HepG2 (cell line): ENCODE measurements around the gene DUS1L. TPM values are rescaled to one million over a fixed set of nuclear protein-coding genes. Genes with fewer than 3 reads are reported as not detected.

ENCODE experiments used
- ATAC-seq: fragments of 200-7000 bp; cut with Tn5 transposase; 3 replicates; pipeline ENCODE4 v1.9.1; 2020; ENCODE audit warnings: mild to moderate bottlenecking, moderate library complexity
- BruUV-seq: library from RNA; stranded (reverse); fragments of 400-500 nt; replicated peaks from 2 replicates; lab custom pipeline; 2021; lab: Mats Ljungman, UMichigan
- CTCF ChIA-PET: fragments of 300-600 bp; formaldehyde crosslinking; extraction: SDS; loops from one replicate; lab custom pipeline; 2021; ENCODE audit warnings: low total read pairs, inconsistent platforms, low intra/inter-chr PET ratio; lab: Yijun Ruan, JAX
- POLR2A ChIA-PET: fragments of 350-600 bp; sonication (Branson Sonifier 250); formaldehyde crosslinking; loops from one replicate; lab custom pipeline; 2020; ENCODE audit warnings: antibody characterized with exemption, inconsistent platforms; lab: Yijun Ruan, JAX
- DNase-seq: peaks from one replicate; pipeline ENCODE4 v3.0.0-alpha.2; 2015; ENCODE audit warnings: low spot score
- FAIRE-seq: peaks from 3 replicates; lab custom pipeline; 2011; peaks lifted over from hg19 to GRCh38; lab: Jason Lieb, UNC
- H2AFZ ChIP-seq: one replicate; pipeline ENCODE4 v1.6.1; 2011; ENCODE audit warnings: low read length, inconsistent platforms
- H3K27ac ChIP-seq: fragments of 300-600 bp; 3 replicates; pipeline ENCODE4 v1.8.0; 2011; ENCODE audit warnings: mixed run types, mild to moderate bottlenecking, mixed read lengths, low read length, inconsistent platforms; ENCODE audit not compliant: insufficient read depth; ENCODE audit errors: extremely low read length
- H3K27me3 ChIP-seq, 2 experiments: fragments of 200-600 bp in 1 of 2; 2 replicates in 1 of 2; 3 replicates in 1 of 2; pipeline versions ENCODE4 v1.6.0 to v1.8.0; 2011; ENCODE audit warnings: low read length in 2 of 2, mild to moderate bottlenecking in 2 of 2, moderate library complexity in 2 of 2, inconsistent platforms in 1 of 2; ENCODE audit not compliant: insufficient read depth in 2 of 2, control insufficient read depth in 1 of 2
- H3K36me3 ChIP-seq, 2 experiments: fragments of 200-600 bp in 1 of 2; replicated peaks in 1 of 2; 2 replicates in 1 of 2; 3 replicates in 1 of 2; pipeline versions ENCODE4 v1.5.1 to v1.8.0; 2011; ENCODE audit warnings: low read length in 2 of 2, inconsistent platforms in 1 of 2; ENCODE audit not compliant: insufficient read depth in 2 of 2, control insufficient read depth in 1 of 2
- H3K4me1 ChIP-seq: 2 replicates; pipeline ENCODE4 v1.5.1; 2012; ENCODE audit warnings: low read length, inconsistent platforms; ENCODE audit not compliant: insufficient read depth
- H3K4me2 ChIP-seq: 2 replicates; pipeline ENCODE4 v1.6.0; 2011; ENCODE audit warnings: low read depth, low read length, inconsistent platforms
- H3K4me3 ChIP-seq, 3 experiments: fragments of 200-600 bp in 1 of 3; sonication (generic), shearing (Covaris generic) in 1 of 3; replicated peaks in 1 of 3; 2 replicates each; pipeline ENCODE4 v1.5.1; 2011 to 2016; ENCODE audit warnings: low read length in 3 of 3, inconsistent platforms in 2 of 3, low read depth in 2 of 3, mild to moderate bottlenecking in 2 of 3, control low read depth in 1 of 3, mixed read lengths in 1 of 3; ENCODE audit not compliant: insufficient read depth in 1 of 3
- H3K79me2 ChIP-seq: one replicate; pipeline ENCODE4 v1.6.1; 2011; ENCODE audit warnings: low read length, inconsistent platforms; ENCODE audit not compliant: insufficient read depth
- H3K9ac ChIP-seq: 2 replicates; pipeline ENCODE4 v1.6.0; 2011; ENCODE audit warnings: mild to moderate bottlenecking, low read depth, low read length, inconsistent platforms; ENCODE audit not compliant: insufficient read depth
- H3K9me3 ChIP-seq: 2 replicates; pipeline ENCODE4 v1.5.1; 2012; ENCODE audit warnings: mild to moderate bottlenecking, low read length
- H4K20me1 ChIP-seq: 2 replicates; pipeline ENCODE4 v1.6.0; 2011; ENCODE audit warnings: inconsistent platforms, mild to moderate bottlenecking, low read length, moderate library complexity; ENCODE audit not compliant: insufficient read depth
- AGO2 ChIP-seq: fragments of 200-400 bp; formaldehyde crosslinking; optimal IDR thresholded peaks from 2 replicates; pipeline ENCODE3; 2017; ENCODE audit warnings: mild to moderate bottlenecking, low read depth, low read length, moderate library complexity
- EED ChIP-seq: sonication (generic); formaldehyde crosslinking; IDR thresholded peaks from 2 replicates; pipeline ENCODE4 v1.5.0; 2020; ENCODE audit warnings: mild to moderate bottlenecking, missing genetic modification reagents
- HMG20B ChIP-seq: conservative IDR thresholded peaks from 2 replicates; pipeline ENCODE4 v1.6.1; 2016; ENCODE audit warnings: missing genetic modification reagents, missing compliant biosample characterization
- MAZ ChIP-seq, 2 experiments: sonication (generic) in 1 of 2; formaldehyde crosslinking in 1 of 2; IDR thresholded peaks; 2 replicates each; pipeline versions ENCODE4 v1.5.0 to v1.6.1; 2012 to 2020; ENCODE audit warnings: low read depth in 2 of 2, mild to moderate bottlenecking in 2 of 2, borderline replicate concordance in 1 of 2, improper control_type of control experiment in 1 of 2, low read length in 1 of 2, missing genetic modification reagents in 1 of 2, moderate library complexity in 1 of 2
- NBN ChIP-seq: fragments of 450-650 bp; conservative IDR thresholded peaks from 2 replicates; pipeline ENCODE4 v1.6.1; 2017
- PREB ChIP-seq: sonication (generic); formaldehyde crosslinking; IDR thresholded peaks from 2 replicates; pipeline ENCODE4 v1.4.0; 2020; ENCODE audit warnings: missing genetic modification reagents
- RAD51 ChIP-seq: fragments of 450-650 bp; IDR thresholded peaks from 2 replicates; pipeline ENCODE4 v1.6.1; 2016; ENCODE audit warnings: borderline replicate concordance
- RBFOX2 ChIP-seq: fragments of 200-400 bp; formaldehyde crosslinking; IDR thresholded peaks from 2 replicates; pipeline ENCODE4 v1.6.1; 2017; ENCODE audit warnings: low read depth, mild to moderate bottlenecking, low read length
- SAP130 ChIP-seq: IDR thresholded peaks from 2 replicates; pipeline ENCODE4 v1.6.1; 2016; ENCODE audit warnings: low read depth
- SMAD1 ChIP-seq: sonication (generic); formaldehyde crosslinking; IDR thresholded peaks from 2 replicates; pipeline ENCODE4 v1.4.0; 2020; ENCODE audit warnings: missing genetic modification reagents, low read depth, mild to moderate bottlenecking, borderline replicate concordance
- TMF1 ChIP-seq: sonication (generic); formaldehyde crosslinking; IDR thresholded peaks from 2 replicates; pipeline ENCODE4 v1.8.1; 2022; ENCODE audit warnings: low read depth, missing genetic modification reagents
- ZFP37 ChIP-seq: sonication (generic); formaldehyde crosslinking; IDR thresholded peaks from 2 replicates; pipeline ENCODE4 v1.4.0; 2020; ENCODE audit warnings: missing genetic modification reagents, borderline replicate concordance
- ZNF768 ChIP-seq: sonication (generic); formaldehyde crosslinking; IDR thresholded peaks from 2 replicates; pipeline ENCODE4 v1.4.0; 2020; ENCODE audit warnings: missing genetic modification reagents
- ZNF781 ChIP-seq: sonication (generic); formaldehyde crosslinking; IDR thresholded peaks from 2 replicates; pipeline ENCODE4 v1.5.1; 2020; ENCODE audit warnings: borderline replicate concordance, mild to moderate bottlenecking, missing genetic modification reagents; ENCODE audit errors: not compliant biosample characterization
- WGBS: methylation state at CpG from one replicate; pipeline ENCODE4 v1.1.6; 2017; ENCODE audit warnings: low lambda C conversion rate; 5-methylcytosine and 5-hydroxymethylcytosine counted together
- in situ Hi-C: cut with HindIII; loops from 2 replicates; pipeline ENCODE4 v1.10.0; 2017; ENCODE audit warnings: low pct_unique_long_range_greater_than_20kb; ENCODE audit not compliant: extremely low pct_ligation_motif_present
- intact Hi-C: fragments of 100-400 bp; cut with micrococcal nuclease; formaldehyde crosslinking; loops from one replicate; pipeline ENCODE4 v1.10.0; 2022; ENCODE audit not compliant: unreplicated experiment
- polyA plus RNA-seq, 8 experiments: library from polyadenylated mRNA; depleted of rRNA in 3 of 8; stranded (reverse) in 7 of 8; unstranded in 1 of 8; fragments of >200 nt; fragmentation: Illumina TruSeq in 4 of 8; extraction: Trizol in 4 of 8; gene quantifications; 2 replicates each; pipeline versions ENCODE4 v1.2.1 to v1.2.3, GENCODE V29; 2011 to 2016; ENCODE audit warnings: low read depth in 4 of 8, missing spikeins in 1 of 8, mixed read lengths in 1 of 8; ENCODE audit not compliant: insufficient read depth in 1 of 8
- total RNA-seq, 5 experiments: library from RNA; depleted of rRNA; stranded (reverse); fragments of >200 nt; fragmentation: Illumina TruSeq; extraction: Trizol; gene quantifications; 2 replicates each; pipeline ENCODE4 v1.2.3, GENCODE V29; 2016; ENCODE audit warnings: low read depth in 1 of 5

The DUS1L gene
- total and polyA plus RNA-seq, 2 of the 13 experiments (the other 11 are each of a cell fraction or from before 2014, with no cell fraction given), result 81.0 to 109 TPM

- no TSS peak for BruUV-seq
Measured at GRCh38 chr17:82029990-82030469, 35.6 kb downstream of the DUS1L start.

More at GRCh38 chr17:82029990-82030469, 35.6 kb downstream of the DUS1L start:
- ATAC-seq (peak; percentile 1; the same call in 1 of the 3 replicates), DNase-seq (no peak)
- 97% methylated on average over 21 of the region's 31 CpGs for WGBS
- POLR2A ChIA-PET, result interaction anchor here (1.2 kb wide), 1 partner anchor 35 kb away, joined by 3 read pairs; no protein-coding TSS in a partner anchor
- intact Hi-C loops (no loop called here), in situ Hi-C loops (no loop called here)
- H3K27me3 ChIP-seq, result no peaks in the 10 kb centered on the region
- no peaks in the 10 kb centered on the region for H3K9me3 ChIP-seq
- TF ChIP-seq AGO2 (peak; percentile 78), ZNF768 (peak; percentile 8; the same call in 1 of the 2 replicates), TMF1 (CRISPR knock-in tag) (no peak), SAP130 (CRISPR knock-in tag) (no peak), NBN (no peak), RAD51 (no peak), HMG20B (CRISPR knock-in tag) (no peak), MAZ (IDR thresholded peaks at IDR 0.05; ENCODE audit: borderline replicate concordance, low read depth, low read length) (no peak), MAZ (CRISPR knock-in tag; IDR thresholded peaks at IDR 0.05; ENCODE audit: low read depth) (no peak), RBFOX2 (0 out of 2 replicates have a peak, but pooled peaks have one; percentile 1), ZNF781 (CRISPR knock-in tag) (no peak), EED (no peak), PREB (no peak), ZFP37 (CRISPR knock-in tag) (no peak), SMAD1 (CRISPR knock-in tag) (no peak)
- TF ChIP-seq, all 625 proteins: peak for 3
- Histone ChIP-seq H4K20me1 (no peaks in the 10 kb centered on the region), H3K4me2 (no peak overlapping the region), H3K4me1 (peaks cover 20% of the 10 kb centered on the region), H2AFZ (no peak overlapping the region), H3K9ac (no peak overlapping the region), H3K79me2 (no peaks in the 10 kb centered on the region), H3K4me3 (no peak overlapping the region), H3K36me3 (peaks cover 11 to 13% of the 10 kb centered on the region in 2 experiments; a peak in 4 of 5 replicates), H3K27ac (no peak overlapping the region)
- FAIRE-seq, result no peak
- CTCF ChIA-PET, result interaction anchor here (0.5 to 2.3 kb wide), 2 partner anchors 49 to 124 kb away, joined by 3 to 9 read pairs; no protein-coding TSS in a partner anchor
